HCT116 (cell line): ENCODE data around the gene CFAP45. TPM values are rescaled to one million over a fixed set of nuclear protein-coding genes. Genes with fewer than 3 reads are reported as not detected.

ENCODE experiments used
- ATAC-seq: fragments of 200-7000 bp; cut with Tn5 transposase; 2 replicates; pipeline ENCODE4 v1.9.1; 2020; ENCODE audit warnings: mild to moderate bottlenecking, moderate library complexity
- BruUV-seq: library from RNA; stranded (reverse); fragments of 400-500 nt; replicated peaks from 2 replicates; lab custom pipeline; 2021; lab: Mats Ljungman, UMichigan
- CTCF ChIA-PET: fragments of 300-600 bp; sonication (Branson Sonifier 250); formaldehyde crosslinking; loops from one replicate; lab custom pipeline; 2021; ENCODE audit warnings: antibody characterized with exemption; lab: Charles Lee
- POLR2A ChIA-PET: fragments of 300-600, 350-600 bp; sonication (Branson Sonifier 250); formaldehyde crosslinking; loops from one replicate; lab custom pipeline; 2021; ENCODE audit warnings: antibody characterized with exemption; lab: Charles Lee
- RAD21 ChIA-PET, 2 experiments: fragments of 300-600 bp; sonication (Branson Sonifier 250); formaldehyde crosslinking; loops; one replicate each; lab custom pipeline; 2023; ENCODE audit warnings: low total read pairs in 2 of 2; ENCODE audit not compliant: uncharacterized antibody in 2 of 2, unreplicated experiment in 2 of 2, low non-redundant PET in 1 of 2; lab: Charles Lee
- DNase-seq: peaks from one replicate; pipeline ENCODE4 v3.0.0-alpha.2; 2010; ENCODE audit warnings: low read depth, low spot score
- H2AFZ ChIP-seq: fragments of 200-600 bp; shearing (Covaris generic), sonication (generic); 2 replicates; pipeline ENCODE4 v1.6.1; 2017; ENCODE audit warnings: low read depth, mixed run types, mixed read lengths, antibody characterized with exemption, low read length; ENCODE audit not compliant: poor library complexity, severe bottlenecking
- H3K27ac ChIP-seq: 2 replicates; pipeline ENCODE4 v1.5.1; 2012; ENCODE audit warnings: low read depth, low read length
- H3K27me3 ChIP-seq: fragments of 200-600 bp; sonication (generic); 2 replicates; pipeline ENCODE4 v1.6.1; 2016; ENCODE audit warnings: mixed run types, low read length, mixed read lengths; ENCODE audit not compliant: insufficient read depth
- H3K36me3 ChIP-seq, 2 experiments: fragments of 200-500 bp in 1 of 2; fragments of 200-600 bp in 1 of 2; sonication (Bioruptor generic) in 1 of 2; sonication (generic) in 1 of 2; 2 replicates each; pipeline versions ENCODE4 v1.5.1 to v1.6.1; 2014 to 2016; ENCODE audit warnings: low read length in 2 of 2, inconsistent platforms in 1 of 2, mixed read lengths in 1 of 2, mixed run types in 1 of 2; ENCODE audit not compliant: insufficient read depth in 2 of 2, control insufficient read depth in 1 of 2
- H3K4me1 ChIP-seq, 2 experiments: fragments of 200-600 bp in 1 of 2; sonication (generic) in 1 of 2; 2 replicates each; pipeline versions ENCODE4 v1.5.1 to v1.6.1; 2012 to 2017; ENCODE audit warnings: low read length in 2 of 2, inconsistent platforms in 1 of 2, mild to moderate bottlenecking in 1 of 2, mixed read lengths in 1 of 2, mixed run types in 1 of 2, moderate library complexity in 1 of 2; ENCODE audit not compliant: insufficient read depth in 2 of 2, control insufficient read depth in 1 of 2
- H3K4me2 ChIP-seq: fragments of 200-600 bp; sonication (generic); 2 replicates; pipeline ENCODE4 v1.6.1; 2017; ENCODE audit warnings: mixed run types, low read length, mixed read lengths
- H3K4me3 ChIP-seq, 2 experiments: fragments of 200-600 bp in 1 of 2; sonication (generic) in 1 of 2; replicated peaks in 1 of 2; 2 replicates each; pipeline ENCODE4 v1.5.1; 2011 to 2016; ENCODE audit warnings: low read length in 2 of 2, control low read depth in 1 of 2, low read depth in 1 of 2, mild to moderate bottlenecking in 1 of 2, mixed read lengths in 1 of 2, mixed run types in 1 of 2
- H3K79me2 ChIP-seq: fragments of 200-600 bp; sonication (generic); 2 replicates; pipeline ENCODE4 v1.6.1; 2017; ENCODE audit warnings: mild to moderate bottlenecking, mixed run types, low read length, moderate library complexity, mixed read lengths; ENCODE audit not compliant: insufficient read depth
- H3K9ac ChIP-seq: fragments of 200-600 bp; sonication (generic); 2 replicates; pipeline ENCODE4 v1.6.1; 2016; ENCODE audit warnings: low read length, mixed read lengths
- H3K9me2 ChIP-seq: fragments of 200-600 bp; sonication (generic), shearing (Covaris generic); 2 replicates; pipeline ENCODE4 v1.6.1; 2017; ENCODE audit warnings: mixed run types, mild to moderate bottlenecking, moderate library complexity; ENCODE audit not compliant: insufficient read depth
- H3K9me3 ChIP-seq, 2 experiments: fragments of 200-500 bp in 1 of 2; fragments of 200-600 bp in 1 of 2; sonication (Bioruptor generic) in 1 of 2; sonication (generic) in 1 of 2; 2 replicates each; pipeline ENCODE4 v1.6.1; 2014 to 2017; ENCODE audit warnings: low read length in 2 of 2, mixed read lengths in 2 of 2, inconsistent platforms in 1 of 2, low read depth in 1 of 2, mild to moderate bottlenecking in 1 of 2, mixed run types in 1 of 2, moderate library complexity in 1 of 2; ENCODE audit not compliant: control insufficient read depth in 1 of 2, insufficient read depth in 1 of 2
- H4K20me1 ChIP-seq: fragments of 200-600 bp; sonication (generic), shearing (Covaris generic); 2 replicates; pipeline ENCODE4 v1.6.1; 2017; ENCODE audit warnings: mixed run types, mild to moderate bottlenecking, moderate library complexity; ENCODE audit not compliant: insufficient read depth
- ATF3 ChIP-seq: IDR thresholded peaks from 2 replicates; pipeline ENCODE4 v1.6.1; 2012
- CEBPB ChIP-seq: IDR thresholded peaks from 2 replicates; pipeline ENCODE4 v1.6.1; 2012; ENCODE audit warnings: low read depth
- EGR1 ChIP-seq: IDR thresholded peaks from 2 replicates; pipeline ENCODE4 v1.6.1; 2012; ENCODE audit warnings: low read depth
- EZH2 ChIP-seq: fragments of 200-600 bp; sonication (generic); IDR thresholded peaks from 2 replicates; pipeline ENCODE4 v1.6.1; 2017; ENCODE audit warnings: antibody characterized with exemption, mixed run types
- EZH2phosphoT487 ChIP-seq: fragments of 200-600 bp; IDR thresholded peaks from 2 replicates; pipeline ENCODE4 v1.6.1; 2018; ENCODE audit warnings: antibody characterized with exemption, borderline replicate concordance
- JUND ChIP-seq: IDR thresholded peaks from 2 replicates; pipeline ENCODE4 v1.6.1; 2012
- POLR2AphosphoS5 ChIP-seq: IDR thresholded peaks from 2 replicates; pipeline ENCODE4 v1.6.1; 2011; ENCODE audit warnings: mild to moderate bottlenecking, low read depth, low read length, moderate library complexity
- SIN3A ChIP-seq: IDR thresholded peaks from 2 replicates; pipeline ENCODE4 v1.6.1; 2012; ENCODE audit warnings: low read depth
- SP1 ChIP-seq: IDR thresholded peaks from 2 replicates; pipeline ENCODE4 v1.6.1; 2012; ENCODE audit warnings: low read depth
- intact Hi-C: fragments of 100-400 bp; cut with micrococcal nuclease; formaldehyde crosslinking; loops from 2 replicates; pipeline ENCODE4 v1.10.0; 2022
- total RNA-seq: library from RNA; stranded (reverse); gene quantifications from one replicate; pipeline ENCODE4 v1.2.1, GENCODE V29; 2021; ENCODE audit not compliant: unreplicated experiment
- TF ChIP-seq, protein P1 (sequence below): IDR thresholded peaks from 2 replicates; pipeline ENCODE4 v1.6.1; 2012; ENCODE audit warnings: low read depth
- TF ChIP-seq, protein P2 (sequence below): IDR thresholded peaks from 2 replicates; pipeline ENCODE4 v1.6.1; 2012

CFAP45 gene
- total RNA-seq, 1 experiment from 2014 or later: 0.59 TPM

DNA sequence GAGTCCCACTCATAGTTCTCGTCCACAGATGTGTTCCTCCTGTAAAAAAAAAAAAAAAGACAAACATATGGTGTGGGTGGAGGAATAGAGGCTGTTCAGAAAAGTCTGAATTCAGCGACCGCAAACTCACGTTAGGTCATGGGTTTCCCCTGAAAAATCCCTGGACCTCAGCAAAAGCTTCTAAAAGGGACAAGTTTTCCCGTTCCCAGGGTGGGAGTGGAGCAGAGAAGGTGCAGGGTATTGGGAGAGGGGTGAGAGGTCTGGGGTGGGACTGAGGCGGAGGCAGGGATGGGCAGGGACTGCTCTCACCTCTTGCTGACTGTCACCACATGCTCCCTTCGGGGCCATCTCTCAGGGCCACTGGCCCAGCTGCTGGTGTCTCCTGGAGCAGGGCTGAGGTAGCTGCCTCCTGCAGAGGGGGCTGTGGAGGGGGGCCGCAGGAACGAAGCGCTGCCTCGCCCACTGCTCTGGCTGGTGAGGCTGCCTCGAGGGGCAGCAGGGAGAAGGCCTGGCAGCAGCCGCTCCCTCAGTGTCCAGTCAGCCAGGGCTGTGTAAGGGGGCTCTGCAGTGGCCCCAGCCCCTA, 28.0 kb upstream of the CFAP45 start:
- no peak overlapping the region for H3K4me2 ChIP-seq
- H3K9ac ChIP-seq: no peak overlapping the region
- no peaks in the 10 kb centered on the region; a peak in 1 of 4 replicates for H3K36me3 ChIP-seq
- H3K4me1 ChIP-seq: peaks cover 16 to 35% of the 10 kb centered on the region in 2 experiments
- CTCF ChIA-PET: interaction anchor here (1.0 kb wide), 1 partner anchor 80 kb away, joined by 3 read pairs; no protein-coding TSS in a partner anchor
- POLR2A ChIA-PET: no interaction called here
- intact Hi-C loops: no loop called here
- H3K4me3 ChIP-seq: no peak overlapping the region
- H3K9me2 ChIP-seq: no peaks in the 10 kb centered on the region
- H3K27me3 ChIP-seq: no peaks in the 10 kb centered on the region
- RAD21 ChIA-PET: no interaction called here
- DNase-seq (no peak), ATAC-seq (no peak)
- no TSS peak for BruUV-seq
- no peak overlapping the region for H3K27ac ChIP-seq
- no peak overlapping the region for H2AFZ ChIP-seq
- H3K79me2 ChIP-seq: peaks cover 15% of the 10 kb centered on the region
- H3K9me3 ChIP-seq: no peaks in the 10 kb centered on the region
- TF ChIP-seq EZH2 (no peak), EGR1 (no peak)
- TF ChIP-seq, protein P1, sequence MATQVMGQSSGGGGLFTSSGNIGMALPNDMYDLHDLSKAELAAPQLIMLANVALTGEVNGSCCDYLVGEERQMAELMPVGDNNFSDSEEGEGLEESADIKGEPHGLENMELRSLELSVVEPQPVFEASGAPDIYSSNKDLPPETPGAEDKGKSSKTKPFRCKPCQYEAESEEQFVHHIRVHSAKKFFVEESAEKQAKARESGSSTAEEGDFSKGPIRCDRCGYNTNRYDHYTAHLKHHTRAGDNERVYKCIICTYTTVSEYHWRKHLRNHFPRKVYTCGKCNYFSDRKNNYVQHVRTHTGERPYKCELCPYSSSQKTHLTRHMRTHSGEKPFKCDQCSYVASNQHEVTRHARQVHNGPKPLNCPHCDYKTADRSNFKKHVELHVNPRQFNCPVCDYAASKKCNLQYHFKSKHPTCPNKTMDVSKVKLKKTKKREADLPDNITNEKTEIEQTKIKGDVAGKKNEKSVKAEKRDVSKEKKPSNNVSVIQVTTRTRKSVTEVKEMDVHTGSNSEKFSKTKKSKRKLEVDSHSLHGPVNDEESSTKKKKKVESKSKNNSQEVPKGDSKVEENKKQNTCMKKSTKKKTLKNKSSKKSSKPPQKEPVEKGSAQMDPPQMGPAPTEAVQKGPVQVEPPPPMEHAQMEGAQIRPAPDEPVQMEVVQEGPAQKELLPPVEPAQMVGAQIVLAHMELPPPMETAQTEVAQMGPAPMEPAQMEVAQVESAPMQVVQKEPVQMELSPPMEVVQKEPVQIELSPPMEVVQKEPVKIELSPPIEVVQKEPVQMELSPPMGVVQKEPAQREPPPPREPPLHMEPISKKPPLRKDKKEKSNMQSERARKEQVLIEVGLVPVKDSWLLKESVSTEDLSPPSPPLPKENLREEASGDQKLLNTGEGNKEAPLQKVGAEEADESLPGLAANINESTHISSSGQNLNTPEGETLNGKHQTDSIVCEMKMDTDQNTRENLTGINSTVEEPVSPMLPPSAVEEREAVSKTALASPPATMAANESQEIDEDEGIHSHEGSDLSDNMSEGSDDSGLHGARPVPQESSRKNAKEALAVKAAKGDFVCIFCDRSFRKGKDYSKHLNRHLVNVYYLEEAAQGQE: no peak
- no peaks in the 10 kb centered on the region; the same call in 1 of the 2 replicates for H4K20me1 ChIP-seq

DNA sequence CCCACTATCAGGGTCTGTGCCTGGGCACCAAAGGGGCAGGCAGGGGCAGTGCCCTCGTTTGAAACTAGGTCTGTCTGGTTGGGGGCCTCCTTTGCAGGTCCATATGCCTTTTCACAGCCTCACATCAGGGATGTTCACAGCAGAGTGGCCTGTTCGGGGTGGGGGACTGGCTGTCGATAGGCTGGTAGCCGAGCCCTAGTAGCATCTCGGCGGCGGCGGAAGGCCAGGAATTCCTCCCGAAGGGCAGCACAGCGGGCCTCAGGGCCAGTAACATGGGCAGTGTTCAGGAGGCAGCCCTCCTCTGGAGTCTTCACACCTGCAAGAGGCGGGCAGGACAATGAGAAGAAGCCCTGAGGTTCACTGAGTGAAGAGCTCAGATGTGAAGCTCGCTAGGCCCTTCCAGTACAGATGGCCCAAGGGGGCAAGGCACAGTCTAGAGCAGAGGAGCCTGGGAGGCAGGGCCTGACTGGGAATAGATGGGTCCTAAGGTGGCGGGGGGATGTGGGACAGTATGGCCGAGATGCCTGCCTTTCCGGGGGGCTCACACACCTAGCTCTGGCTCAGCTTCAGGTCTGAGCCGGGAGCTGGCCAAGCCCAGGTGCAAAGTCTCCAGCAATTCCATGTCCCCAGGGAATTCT, 27.4 kb upstream of the CFAP45 start:
- H3K4me1 ChIP-seq: peaks cover 21 to 41% of the 10 kb centered on the region in 2 experiments
- H3K36me3 ChIP-seq: no peaks in the 10 kb centered on the region; a peak in 1 of 4 replicates
- RAD21 ChIA-PET: no interaction called here
- H3K27ac ChIP-seq: no peak overlapping the region
- no peaks in the 10 kb centered on the region; the same call in 1 of the 2 replicates for H4K20me1 ChIP-seq
- POLR2A ChIA-PET: no interaction called here
- H3K4me3 ChIP-seq: no peak overlapping the region
- no peaks in the 10 kb centered on the region for H3K27me3 ChIP-seq
- ATAC-seq (no peak), DNase-seq (no peak)
- H3K4me2 ChIP-seq: no peak overlapping the region
- H3K9me2 ChIP-seq: no peaks in the 10 kb centered on the region
- intact Hi-C loops: no loop called here
- no peak overlapping the region for H3K9ac ChIP-seq
- no peaks in the 10 kb centered on the region for H3K9me3 ChIP-seq
- no TSS peak for BruUV-seq
- CTCF ChIA-PET: interaction anchor here (0.9 to 1.0 kb wide), 2 partner anchors 80 kb away, joined by 3 to 7 read pairs; no protein-coding TSS in a partner anchor
- H3K79me2 ChIP-seq: peaks cover 21% of the 10 kb centered on the region
- H2AFZ ChIP-seq: no peak overlapping the region
- TF ChIP-seq EZH2phosphoT487 (no peak), POLR2AphosphoS5 (no peak), SP1 (no peak), JUND (no peak), CEBPB (no peak), ATF3 (no peak), SIN3A (no peak)
- TF ChIP-seq, protein P1: no peak
- TF ChIP-seq, protein P2, sequence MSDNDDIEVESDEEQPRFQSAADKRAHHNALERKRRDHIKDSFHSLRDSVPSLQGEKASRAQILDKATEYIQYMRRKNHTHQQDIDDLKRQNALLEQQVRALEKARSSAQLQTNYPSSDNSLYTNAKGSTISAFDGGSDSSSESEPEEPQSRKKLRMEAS: no peak
